HG03196 (cell line): ENCODE data around the gene WWTR1.

Experiments used
- ATAC-seq: cut with Tn5 transposase; IDR thresholded peaks from one replicate; pipeline ENCODE4 v1.9.1; 2021; ENCODE audit not compliant: unreplicated experiment

Gene WWTR1

GRCh38 chr3:149475451-149476060 is 182.3 kb downstream of the WWTR1 start:
- ATAC-seq: no peak

DNA sequence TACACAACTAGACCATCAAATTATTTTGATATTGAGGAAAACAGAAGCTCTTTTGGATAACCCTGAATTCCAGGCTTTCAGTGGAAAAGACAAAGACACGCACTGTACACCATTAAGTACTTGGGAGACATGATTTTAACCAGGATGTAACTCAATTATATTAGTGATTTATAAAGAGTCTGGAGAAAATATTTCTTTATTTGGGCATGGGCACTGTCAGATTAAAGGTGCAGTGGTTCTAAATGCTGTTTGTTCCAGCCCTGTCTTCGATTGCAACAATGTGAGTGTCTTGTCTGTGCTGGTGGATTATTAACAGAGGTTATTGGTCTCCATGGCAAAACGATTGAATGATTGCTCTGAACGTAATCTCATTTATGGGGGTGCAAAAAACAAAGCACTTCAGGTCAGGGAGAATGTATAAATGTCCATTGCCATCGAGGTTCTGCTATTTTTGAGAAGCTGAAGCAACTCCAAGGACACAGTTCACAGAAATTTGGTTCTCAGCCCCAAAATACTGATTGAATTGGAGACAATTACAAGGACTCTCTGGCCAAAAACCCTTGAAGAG is 183.5 kb downstream of the WWTR1 start, which contains the start of gene TM4SF4:
Gene TM4SF4, plus strand, starts transcription at position 448 of the 568 bp plus-strand sequence. CDS start 181 bp downstream, outside the sequence.
- ATAC-seq: no peak

GRCh38 chr3:149473357-149474249 is 184.2 kb downstream of the WWTR1 start:
- ATAC-seq: no peak

- no peak for ATAC-seq
Measured at GRCh38 chr3:149472030-149472797, 185.6 kb downstream of the WWTR1 start.

DNA sequence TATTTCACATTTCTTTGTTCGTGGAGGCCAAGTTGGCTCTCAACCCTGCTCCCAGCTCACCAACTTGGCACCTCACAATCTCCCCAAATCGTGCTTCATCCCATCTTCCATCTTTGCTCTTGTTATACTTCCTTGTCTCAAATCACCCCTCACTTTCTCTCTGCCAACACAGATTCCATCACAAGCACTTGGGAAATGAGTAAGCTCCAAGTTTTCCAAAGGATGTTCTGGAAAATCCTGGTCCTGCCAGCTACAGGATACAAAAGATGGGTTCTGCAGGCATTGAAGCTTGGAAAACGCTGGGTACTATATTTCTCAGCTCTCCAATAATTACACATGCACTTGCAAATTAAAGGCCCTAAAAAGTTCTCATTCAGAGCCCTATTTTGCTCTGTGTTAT is 187.4 kb downstream of the WWTR1 start:
- no peak for ATAC-seq

DNA sequence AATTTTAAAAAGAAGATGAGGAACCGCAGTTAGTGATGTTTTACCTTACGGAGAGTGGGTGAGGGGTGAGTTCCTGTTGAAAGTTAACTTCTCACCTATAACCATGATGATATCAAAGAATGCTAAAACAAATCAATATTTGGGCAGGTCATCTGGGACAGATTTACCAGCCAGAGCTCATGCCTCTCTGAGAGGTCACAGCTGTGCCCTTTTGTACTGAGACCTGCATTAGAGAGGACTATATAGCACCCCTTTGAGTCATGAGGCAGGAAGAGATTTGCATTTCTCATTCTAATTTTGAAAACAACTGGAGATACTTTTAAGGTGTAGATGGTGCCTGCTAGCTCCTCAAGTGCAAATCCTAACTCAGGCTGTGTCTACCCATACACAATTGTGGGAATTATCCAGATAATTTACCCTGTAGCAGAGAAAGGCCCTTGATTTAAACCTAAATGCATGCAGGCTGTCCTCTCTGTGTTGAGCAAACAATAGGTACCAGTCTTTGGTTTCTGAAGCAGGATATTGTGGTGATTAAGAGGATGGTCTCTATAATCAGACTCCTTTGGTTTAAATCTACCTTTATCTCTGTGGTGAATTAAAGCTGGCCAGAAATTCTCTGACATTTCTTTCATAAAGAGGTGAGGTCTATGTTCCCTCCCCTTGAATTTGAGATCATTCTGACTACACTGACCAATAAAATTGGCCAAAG is 189.2 kb downstream of the WWTR1 start:
- ATAC-seq: peak; percentile 96
